Muscle of arm (tissue), 12 donors: ENCODE data around the gene ST14. TPM values are rescaled to one million over a fixed set of nuclear protein-coding genes. Genes with fewer than 3 reads are reported as not detected.

Source experiments
- DNase-seq: peaks from one replicate; pipeline ENCODE4 v3.0.0-alpha.2; 2013
- polyA plus RNA-seq, 12 donors: library from polyadenylated mRNA; unstranded; fragments of 120-200 nt; gene quantifications; one replicate each; pipeline ENCODE4 v1.2.1, GENCODE V29; 2013; ENCODE audit not compliant: insufficient read length in 12 of 12

Gene ST14
- polyA plus RNA-seq, 12 donors = 0.21 to 42.4 (median 0.59) TPM; not detected in 1

DNA sequence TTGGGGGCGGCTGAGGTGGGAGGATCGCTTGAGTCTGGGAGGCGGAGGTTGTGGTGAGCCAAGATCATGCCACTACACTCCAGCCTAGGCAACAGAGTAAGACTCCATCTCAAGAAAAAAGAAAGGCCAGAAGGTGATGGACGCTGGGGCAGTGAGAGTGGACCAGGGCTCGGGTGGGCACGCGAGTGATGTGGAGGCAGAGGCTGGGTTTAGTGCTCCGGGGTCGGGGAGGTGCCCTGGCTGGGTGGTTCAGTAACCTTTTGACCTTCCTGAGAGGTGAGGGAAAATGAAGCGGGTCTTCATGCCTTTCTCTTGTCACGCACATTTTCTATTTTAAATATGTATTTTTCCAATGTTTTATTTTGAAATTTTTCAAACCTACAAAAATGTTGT, 45.1 kb downstream of the ST14 start:
- no peak for DNase-seq

DNA sequence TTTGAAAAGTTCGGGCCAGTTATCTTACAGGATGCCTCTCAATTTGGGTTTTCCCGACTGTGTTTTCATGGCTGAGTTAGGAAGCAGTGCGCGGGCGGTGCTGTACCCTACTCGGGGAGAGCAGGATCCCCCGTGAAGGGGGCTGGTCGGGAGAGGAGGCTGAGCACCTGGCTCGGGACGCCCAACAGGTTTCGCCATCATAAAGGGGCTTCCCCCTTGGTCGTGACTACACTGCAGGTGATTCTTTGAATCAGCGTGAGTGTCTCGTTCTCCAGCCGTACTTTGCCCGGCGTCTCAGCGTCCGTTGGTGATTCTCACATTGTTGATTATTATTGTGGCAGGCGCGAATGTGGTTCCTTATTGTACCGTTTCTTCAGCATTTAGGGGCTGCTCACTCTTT, 46.6 kb downstream of the ST14 start:
- DNase-seq = no peak

- no peak for DNase-seq
These were observed 48.9 kb downstream of the ST14 start for GRCh38 chr11:130208241-130209127.

DNA sequence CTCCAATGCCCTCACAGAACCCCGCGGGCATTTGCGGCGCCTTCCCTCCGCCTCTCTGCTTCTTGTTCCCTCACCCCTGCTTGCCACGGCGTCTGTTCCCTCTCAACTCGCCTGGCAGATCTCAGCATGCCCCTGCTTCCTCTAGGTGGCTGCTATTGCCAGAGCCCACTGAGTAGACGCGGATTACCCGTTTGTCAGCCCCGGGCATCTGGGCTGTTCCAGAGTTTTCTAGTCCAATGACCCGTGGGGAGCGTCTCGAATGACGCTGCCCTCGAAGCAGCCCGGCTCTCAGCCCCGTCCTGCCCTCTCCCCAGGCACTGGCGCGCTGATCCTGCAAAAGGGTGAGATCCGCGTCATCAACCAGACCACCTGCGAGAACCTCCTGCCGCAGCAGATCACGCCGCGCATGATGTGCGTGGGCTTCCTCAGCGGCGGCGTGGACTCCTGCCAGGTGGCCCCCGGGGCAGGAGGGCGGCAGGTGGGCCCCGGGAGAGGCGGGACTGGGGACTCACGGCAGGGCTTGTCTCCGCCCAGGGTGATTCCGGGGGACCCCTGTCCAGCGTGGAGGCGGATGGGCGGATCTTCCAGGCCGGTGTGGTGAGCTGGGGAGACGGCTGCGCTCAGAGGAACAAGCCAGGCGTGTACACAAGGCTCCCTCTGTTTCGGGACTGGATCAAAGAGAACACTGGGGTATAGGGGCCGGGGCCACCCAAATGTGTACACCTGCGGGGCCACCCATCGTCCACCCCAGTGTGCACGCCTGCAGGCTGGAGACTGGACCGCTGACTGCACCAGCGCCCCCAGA, 49.7 kb downstream of the ST14 start:
- DNase-seq = no peak

DNA sequence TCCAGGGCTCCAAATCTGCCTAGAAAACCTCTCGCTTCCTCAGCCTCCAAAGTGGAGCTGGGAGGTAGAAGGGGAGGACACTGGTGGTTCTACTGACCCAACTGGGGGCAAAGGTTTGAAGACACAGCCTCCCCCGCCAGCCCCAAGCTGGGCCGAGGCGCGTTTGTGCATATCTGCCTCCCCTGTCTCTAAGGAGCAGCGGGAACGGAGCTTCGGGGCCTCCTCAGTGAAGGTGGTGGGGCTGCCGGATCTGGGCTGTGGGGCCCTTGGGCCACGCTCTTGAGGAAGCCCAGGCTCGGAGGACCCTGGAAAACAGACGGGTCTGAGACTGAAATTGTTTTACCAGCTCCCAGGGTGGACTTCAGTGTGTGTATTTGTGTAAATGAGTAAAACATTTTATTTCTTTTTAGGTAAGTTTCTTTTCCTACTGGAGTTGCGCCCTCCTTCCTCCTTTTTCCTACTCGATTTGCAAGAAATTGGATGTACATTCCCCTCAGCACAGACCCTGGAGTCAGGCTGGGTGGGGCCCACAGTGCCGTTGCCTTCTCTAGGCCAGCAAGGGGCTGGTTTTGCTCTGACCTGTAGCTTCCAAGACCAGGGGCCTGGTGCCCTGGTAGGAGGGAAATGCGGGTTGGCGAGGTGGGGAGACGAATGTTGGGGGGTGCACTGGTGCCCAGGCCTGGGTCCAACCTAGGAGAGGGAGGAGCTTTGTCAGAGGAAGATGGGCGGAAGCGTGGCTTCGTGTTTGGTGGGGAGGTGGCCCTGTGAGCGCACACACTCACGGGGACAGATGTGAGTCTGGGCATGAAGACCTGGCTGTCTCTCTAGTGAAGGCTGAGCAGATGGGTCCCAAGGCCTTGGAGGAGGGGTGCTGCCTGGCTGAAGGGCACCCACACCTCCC, 50.6 kb downstream of the ST14 start:
- DNase-seq = no peak

- DNase-seq = no peak
These were observed 51.6 kb downstream of the ST14 start for GRCh38 chr11:130211144-130211543.

DNA sequence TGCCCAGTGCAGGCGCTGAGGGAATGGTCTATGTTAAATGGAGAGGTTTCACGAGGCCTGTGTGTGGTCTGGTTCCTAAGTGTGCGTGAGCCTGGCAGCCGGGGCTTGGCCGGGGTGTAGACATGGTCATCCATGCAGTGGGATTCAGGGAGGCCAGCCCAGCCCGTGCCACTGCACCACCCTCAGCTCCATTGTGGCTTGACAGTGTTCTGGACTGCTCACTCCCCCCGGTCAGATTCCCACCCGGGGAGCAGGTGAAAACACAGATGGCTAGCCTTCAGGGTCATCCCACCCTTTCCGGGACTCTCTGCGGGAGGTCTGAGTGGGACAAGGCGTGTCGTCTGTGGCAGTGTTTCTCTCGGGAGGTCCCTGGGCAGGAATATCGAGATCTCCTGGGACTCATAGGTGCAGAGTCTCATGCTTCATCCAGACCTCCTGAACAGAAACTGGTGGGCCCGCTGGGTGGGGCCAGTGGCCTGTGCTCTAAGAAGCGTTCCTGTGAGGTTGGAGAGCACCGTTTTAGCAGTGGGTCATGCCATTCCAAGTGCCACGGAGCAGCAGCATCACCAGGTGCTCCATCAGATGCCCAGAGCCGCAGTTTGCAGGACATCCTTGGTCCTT, 52.3 kb downstream of the ST14 start:
- DNase-seq = no peak

DNA sequence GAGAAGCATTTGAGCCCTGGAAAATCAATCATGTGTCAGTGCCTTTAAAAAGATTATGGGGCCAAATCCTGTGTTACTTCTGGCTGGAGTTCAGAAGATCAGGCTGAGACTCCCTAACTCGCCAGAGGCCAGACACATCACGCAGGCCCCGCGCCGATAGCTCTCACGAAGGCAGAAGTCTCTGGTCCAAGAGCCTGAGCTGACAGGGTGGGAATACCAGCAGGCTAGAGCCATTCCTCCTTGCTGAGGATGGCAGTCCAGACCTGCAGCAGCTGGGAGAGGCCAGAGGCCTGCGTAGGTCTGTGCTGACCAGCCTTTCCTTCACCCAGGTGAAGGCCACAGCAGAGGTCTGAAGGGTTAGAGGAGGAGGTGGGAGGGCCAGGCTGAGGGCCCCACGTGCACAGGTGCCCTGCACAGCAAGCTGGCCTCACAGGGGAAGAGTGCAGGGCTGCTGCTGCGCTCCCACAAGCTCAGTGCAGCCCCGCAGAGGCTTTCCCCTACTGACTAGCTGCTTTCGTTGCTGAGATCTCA, 52.9 kb downstream of the ST14 start:
- DNase-seq = no peak

DNA sequence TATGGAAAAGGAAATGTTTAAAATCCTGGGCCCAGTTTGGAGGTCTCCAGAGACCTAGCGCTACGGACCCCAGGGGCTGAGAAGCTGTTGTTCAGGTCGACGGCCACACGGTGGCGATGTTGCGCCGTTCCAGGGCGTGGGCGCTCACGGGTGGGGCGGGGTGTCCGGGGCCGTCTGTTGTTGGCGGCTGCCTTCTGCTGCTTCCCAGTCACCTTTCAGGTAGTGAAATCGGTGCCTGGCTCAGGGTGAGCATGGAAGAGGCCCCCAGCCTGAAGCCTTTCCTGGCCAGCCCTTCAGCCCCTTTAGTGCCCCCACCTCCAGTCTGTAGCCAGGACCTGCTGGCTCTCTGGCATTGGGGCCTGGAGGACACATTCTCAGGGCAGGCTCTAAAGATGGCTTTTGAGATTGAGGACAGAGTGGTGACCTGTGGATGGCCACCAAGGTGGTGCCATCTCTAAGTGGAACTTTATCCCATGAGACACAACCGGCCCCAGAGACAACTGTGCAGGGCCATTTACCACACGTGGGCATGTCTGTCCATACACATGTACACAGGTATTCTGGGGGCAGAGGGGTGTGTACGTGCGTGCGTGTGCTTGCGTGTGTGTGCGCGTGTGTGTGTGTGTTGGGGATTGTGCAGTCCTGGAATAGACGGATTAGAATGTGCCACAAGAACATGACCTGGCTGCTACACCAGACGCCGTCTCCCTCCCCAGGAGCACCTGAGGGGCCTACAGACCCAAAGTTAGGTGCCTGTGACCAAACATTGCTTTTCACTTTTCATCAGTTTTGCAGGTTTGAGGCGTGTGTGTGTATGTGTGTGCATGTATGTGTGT, 53.8 kb downstream of the ST14 start:
- DNase-seq = peak; percentile 49

DNA sequence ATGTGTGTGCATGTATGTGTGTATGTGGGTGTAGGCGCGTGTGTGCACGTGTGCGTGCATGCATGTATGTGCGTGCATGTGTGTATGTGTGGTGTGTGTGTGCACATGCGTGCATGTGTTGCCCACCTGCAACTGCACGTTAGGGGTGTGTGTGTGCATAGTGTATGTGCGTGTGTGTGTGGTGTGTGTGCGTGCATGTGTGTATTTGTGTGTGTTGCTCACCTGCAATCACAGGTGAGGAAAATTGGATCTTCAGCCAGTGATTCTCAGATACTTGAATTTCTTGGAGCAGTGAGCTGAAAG, 54.3 kb downstream of the ST14 start:
- DNase-seq = no peak

- no peak for DNase-seq
These were observed 55.4 kb downstream of the ST14 start for GRCh38 chr11:130214861-130215530.

DNA sequence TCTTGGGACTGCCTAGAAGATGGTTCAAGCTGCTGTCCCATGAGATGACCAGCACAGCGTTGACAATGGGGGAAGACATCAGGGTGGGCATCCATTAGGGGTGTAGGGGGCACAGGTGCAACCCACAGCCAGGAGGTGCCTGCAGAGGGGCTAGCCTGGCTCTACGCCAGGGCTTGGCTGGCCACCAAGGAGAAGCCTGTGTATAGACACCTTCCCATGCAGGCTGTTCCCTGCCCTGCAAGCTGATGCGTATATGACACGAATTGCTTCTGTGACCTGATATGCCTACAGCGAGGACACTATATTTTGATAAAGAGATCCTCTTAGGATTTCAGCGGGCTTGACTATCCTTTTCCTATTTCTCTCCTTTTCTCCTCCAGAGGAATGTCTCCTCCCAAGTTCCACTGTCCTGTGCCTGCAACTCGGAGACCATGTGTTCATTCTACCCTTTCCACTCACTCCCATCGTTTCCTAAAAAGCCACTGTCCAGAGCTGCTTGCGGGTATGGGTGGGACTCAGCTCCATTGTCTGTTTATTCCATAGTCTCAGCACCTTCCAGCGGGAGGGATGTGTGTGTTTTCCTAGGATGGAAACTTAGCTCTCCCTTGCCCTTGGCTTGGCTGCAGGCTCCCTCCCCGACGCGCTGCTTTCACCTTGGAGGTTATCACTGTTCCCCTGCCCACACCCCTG, 56.1 kb downstream of the ST14 start:
- DNase-seq = no peak

DNA sequence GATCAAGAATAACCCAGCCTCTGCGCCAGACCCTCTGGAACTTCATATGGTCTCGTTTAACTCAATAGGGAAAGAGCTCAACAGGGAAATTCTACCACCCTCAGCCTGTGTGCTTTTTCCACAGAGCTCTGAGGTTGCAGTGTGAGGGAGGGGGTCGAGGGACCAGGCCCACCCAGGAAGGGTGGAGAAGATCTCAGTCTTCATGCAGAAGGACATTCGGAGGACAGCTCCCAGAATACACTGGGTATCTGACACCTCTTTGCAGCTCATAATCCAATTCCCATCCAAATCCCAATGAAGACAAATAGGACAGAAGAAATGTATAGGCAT, 56.6 kb downstream of the ST14 start:
- no peak for DNase-seq

GRCh38 chr11:130216591-130217132, 57.1 kb downstream of the ST14 start:
- no peak for DNase-seq

- no peak for DNase-seq
These were observed 57.8 kb downstream of the ST14 start for GRCh38 chr11:130217133-130218031.

DNA sequence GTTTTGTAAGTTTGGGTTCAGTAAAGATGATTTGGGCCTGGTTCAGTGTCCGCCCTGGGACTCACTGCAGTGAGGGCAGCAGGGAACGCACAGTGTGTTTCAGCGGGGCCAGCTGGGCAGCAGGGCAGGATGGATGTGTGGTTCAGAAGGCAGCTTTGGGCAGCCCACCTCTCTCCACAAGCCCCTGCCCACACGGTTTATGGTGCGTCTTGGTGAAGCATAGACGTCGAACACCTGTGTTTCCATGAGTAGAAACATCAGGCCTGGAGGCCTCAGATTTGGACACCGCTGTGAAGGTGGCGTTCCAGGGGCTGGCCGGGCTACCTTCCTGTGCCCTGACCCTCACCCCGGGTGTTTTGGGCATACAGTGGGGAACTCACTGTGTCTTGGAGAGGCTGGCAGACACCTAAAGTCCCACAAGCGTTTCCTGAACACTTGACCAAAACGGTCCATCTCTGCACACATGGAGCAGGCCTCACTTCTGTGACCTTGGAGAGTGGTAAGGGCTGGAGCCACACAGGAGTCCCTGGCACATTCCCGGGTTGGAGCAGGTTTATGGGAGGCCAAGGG, 59.0 kb downstream of the ST14 start:
- no peak for DNase-seq

DNA sequence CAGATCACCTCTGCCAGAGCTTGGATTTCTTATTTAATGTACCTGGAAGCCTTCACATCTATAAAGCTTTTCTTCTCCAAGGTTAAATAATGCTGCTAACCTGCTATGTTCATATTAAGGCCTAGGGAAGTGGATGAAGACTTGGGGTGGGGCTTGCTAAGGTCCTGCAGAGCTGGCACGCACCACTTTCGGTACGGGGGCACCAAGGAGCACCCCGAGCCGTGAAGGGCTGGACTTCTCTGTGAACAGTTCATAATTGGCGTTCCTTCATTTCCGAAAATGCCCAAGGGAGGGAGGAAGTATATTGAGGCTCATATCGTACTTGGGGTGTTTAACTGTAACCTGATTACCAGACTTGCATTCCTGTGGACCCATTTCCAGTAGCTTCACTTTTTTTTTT, 59.6 kb downstream of the ST14 start:
- DNase-seq = no peak
